D341Med (cell line): Measurements from ENCODE around the gene TPST1.
"Not testable (repeated sequence)": the region's sequence is repeated elsewhere in the genome, so short reads cannot be mapped to it uniquely, and the experiment has no call there.

Experiments
- DNase-seq: peaks from one replicate; pipeline ENCODE4 v3.0.0; 2012; ENCODE audit warnings: low spot score

The TPST1 gene

DNA sequence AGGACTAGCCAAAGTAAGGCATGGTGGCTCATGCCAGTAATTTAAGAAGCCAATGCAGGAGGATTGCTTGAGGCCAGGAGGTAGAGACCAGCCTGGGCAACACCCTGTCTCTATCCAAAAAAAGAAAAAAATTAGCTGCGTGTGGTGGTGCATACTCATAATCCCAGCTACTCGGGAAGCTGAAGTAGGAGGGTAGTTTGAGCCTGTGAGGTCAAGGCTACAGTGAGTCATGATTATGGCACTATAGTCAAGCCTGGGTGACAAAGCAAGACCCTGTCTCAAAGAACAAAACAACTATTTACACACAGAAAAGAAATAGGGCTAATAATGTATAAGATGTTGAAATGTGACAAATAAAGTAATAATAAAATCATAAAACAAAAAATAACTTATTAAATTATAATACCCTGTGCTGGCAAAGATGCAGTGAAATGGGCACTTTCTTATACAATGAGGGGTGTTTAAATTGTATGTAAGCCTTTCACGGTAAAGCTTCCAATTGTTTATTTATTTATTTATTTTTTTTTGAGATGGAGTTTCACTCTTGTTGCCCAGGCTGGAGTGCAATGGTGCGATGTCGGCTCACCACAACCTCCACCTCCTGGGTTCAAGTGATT is 175.2 kb downstream of the TPST1 start:
- DNase-seq, result no peak

DNA sequence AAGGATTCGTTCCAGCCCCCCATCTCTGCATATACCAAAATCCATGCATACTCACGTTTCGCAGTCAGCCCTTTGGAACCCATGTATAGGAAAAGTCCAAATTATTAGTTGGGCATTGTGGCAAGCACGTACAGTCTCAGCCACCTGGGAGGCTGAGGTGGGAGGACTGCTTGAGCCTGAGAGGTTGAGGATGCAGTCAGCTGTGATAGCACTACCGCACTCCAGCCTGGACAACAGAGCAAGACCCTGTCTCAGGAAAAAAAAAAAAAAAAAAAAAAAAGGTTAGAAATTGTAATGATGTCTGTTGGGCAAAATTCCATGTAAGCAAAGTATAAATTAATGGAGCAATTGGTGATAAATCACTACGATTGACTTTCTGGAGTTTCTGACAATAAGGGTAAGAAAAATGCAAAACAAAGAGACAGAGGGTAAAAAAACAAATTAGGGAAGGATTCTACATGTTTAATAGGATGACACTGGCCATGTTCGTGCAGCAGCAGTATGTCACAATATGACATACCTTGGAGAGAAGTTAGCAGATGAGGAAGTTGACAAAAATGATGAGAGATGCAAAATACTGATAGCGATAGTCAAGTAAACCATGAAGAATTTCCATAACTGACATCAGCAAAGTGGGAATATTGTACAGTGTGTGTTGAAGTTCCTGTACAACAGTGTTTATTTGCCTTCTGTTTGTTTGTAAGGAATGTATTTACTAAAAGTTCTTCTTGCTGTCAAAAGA is 177.2 kb downstream of the TPST1 start:
- not testable (repeated sequence) for DNase-seq

DNA sequence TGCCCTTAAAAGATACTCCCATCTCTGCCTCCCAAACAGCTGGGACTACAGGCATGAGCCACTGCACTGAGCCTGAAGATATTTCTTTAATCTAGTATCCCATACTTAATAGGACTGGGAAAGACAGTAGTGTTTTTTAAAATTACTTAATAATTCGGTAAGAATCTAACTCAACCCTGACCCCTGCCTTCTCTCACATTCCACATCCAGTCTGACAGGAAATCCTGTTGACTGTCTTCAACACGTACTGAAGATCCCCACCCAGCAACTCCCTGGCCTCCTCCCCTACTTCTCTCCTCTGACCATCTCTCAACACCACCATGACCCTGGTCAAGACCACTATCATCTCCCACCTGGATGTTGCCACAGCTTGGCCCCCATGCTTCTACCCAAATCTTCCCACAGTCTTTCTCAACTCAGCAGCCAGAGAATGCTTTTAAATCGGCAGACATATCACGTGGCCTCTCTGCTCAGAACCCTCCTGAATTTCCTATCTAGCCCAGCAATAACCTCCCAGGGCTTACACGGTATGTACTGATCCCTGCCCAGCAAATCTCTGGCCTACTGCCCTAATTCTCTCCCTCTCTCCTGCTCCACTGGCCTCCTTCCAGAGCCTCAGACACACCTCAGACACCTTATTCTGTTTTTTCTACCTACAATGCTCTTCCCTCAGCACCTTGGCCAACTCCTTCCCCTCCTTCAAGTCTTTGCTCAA is 180.2 kb downstream of the TPST1 start:
- not testable (repeated sequence) for DNase-seq

DNA sequence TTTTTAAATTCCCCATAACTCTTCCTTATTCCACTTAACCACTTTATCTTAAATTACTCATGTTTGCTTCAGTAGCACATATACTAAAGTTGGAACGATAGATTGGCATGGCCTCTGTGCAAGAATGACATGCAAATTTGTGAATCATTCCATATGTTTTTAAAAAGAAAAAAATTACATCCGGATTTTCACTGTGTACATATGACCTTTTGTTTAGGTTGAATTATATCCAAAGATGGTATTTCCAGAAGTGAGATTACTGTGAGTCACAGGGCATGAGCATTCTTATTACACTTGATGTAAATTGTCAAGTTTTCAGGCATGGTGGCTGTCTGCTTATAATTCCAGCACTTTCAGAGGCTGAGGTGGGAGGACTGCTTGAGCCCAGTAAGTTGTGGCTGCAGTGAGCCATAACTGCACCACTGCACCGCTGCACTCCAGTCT is 190.0 kb downstream of the TPST1 start:
- DNase-seq, result not testable (repeated sequence)

DNA sequence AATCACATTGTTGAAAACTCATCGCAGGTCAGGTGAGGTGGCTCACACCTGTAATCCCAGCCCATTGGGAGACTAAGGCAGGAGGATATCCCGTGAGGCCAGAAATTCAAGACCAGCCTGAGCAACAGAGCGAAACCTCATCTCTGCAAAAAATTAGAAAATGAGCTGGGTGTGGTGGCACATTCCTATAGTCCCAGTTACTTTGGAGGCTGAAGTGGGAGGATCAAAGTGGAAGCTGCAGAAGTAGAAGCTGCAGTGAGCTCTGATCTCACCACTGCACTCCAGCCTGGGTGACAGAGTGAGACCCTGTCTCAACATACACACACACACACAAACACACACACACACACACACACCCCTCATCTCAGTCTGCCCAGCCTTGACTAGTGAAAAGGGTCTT is 190.9 kb downstream of the TPST1 start:
- not testable (repeated sequence) for DNase-seq

DNA sequence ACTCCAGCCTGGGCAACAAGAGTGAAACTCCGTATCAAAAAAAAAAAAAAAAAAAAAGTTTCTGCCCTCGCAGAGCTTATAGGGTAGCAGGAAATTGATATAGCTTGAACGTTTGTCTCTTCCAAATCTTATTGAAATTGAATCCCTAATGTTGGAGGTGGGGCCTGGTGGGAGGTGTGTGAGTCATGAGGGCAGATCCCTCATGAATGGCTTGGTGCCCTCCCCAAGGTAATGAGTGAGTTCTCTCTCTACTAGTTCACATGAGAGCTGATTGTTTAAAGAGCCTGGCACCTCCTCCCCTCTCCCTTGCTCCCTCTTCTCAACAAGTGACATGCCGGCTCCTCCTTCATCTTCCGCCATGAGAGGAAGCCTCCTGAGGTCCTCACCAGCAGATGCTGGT is 193.7 kb downstream of the TPST1 start:
- DNase-seq, result not testable (repeated sequence)

DNA sequence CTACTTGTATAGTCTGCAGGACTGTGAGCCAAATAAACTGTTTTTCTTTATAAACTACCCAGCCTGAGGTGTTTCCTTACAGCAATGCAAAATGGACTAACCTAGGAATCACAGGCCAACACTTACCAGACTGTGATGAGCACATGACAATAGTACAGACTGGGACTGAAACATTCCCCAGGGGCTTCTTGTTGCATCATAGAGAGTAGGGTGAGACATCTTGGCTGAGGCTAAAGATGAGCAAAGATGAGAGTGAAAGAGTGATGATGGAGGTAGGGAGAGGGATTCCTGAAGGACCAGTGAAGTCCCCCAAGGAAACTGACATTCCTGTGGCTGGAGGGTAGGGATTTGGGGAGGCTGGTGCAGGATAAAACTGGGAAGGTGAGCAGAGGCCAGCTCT is 194.4 kb downstream of the TPST1 start:
- DNase-seq, result no peak

DNA sequence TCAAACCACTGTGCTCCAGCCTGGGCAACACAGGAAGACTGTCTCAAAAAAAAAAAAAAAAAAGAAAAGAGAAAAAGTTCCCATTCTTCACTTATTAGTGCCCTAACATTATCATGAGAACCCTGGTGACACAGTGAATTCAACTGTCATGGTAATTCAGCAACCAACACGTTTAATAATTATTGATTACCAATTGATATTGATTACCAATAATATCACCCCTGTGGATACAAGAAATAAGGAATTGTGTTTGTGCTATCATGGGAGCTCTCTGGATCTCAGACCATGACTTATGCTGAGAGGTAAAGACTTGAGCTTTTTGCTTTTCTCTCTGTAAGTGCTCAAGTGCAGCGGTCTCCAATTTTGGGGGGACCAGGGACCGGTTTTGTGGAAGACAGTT is 195.3 kb downstream of the TPST1 start:
- no peak for DNase-seq

DNA sequence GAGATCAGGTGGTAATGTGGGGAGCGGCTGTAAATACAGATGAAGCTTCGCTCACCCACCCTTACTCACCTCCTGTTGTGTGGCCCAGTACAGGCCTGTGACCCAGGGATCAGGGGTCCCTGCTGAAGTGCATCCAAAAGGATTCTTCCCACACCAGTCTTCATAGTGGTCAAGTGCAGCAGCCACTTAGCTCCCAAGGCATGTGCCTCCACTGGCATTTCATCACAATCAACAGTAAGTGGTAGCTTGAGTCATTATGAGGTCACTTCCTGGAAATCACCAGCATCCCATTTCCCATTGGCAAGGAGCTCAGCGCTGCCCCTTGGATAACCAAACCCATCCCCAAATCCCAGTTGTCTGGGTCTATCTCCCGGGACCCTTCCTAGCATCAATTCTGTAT is 196.0 kb downstream of the TPST1 start:
- not testable (repeated sequence) for DNase-seq

DNA sequence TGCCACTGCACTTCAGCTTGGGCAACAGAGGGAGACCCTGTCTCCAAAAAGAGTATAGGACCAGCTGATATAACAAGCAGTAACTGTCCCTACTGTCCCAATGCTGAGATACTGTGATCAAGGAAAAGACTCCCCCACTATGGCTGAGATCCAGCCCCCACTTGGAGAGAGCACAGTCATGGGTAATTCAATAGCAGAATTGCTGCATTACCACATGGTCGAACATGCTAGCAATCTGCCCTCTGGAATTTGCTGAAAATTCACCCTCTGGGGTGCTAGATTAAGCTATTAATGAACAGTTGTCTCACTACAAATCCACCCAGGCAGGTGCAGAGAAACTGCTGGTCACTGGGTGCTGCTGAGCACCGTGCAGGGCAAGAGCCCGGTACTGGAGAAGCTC is 196.8 kb downstream of the TPST1 start:
- DNase-seq, result not testable (repeated sequence)

DNA sequence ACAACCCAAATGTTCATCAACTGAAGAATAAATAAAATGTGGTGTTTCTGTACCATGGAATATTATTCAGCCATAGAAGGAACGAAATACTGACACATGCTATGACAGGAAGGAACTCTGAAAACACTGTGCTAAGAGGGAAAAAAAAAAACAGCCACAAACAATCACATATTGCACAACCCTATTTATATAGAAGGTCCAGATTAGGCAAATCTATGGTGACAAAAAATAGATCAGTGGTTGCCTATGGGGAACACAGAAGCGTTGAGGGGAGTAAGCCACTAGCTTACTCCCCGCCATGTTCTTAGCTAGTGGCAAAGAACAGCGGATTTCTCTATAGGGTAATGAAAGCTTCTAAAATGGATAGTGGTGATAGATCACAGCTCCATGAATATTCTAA is 198.4 kb downstream of the TPST1 start:
- DNase-seq, result no peak

DNA sequence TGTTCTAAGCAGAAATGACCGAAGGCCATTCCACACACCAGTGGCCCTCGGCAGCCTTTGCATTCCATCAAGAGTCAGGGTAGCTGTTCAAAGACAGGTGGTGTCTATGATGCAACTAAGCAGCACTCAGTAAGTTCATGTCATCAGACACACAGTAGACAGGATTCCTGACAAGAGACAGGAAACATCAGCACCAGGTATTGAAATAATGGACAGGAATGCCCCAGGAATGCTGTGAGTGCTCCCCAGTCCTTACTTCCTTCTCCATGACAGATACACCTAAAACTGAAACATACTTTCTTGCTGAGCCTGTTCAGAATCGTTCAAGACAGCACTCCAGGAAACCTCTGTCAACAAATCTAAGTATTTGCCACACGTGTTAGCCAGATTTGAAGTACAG is 204.4 kb downstream of the TPST1 start:
- DNase-seq, result no peak
